ENCODE data around the gene EPB41L5.
"Not testable (repeated sequence)": the region's sequence is repeated elsewhere in the genome, so short reads cannot be mapped to it uniquely, and the experiment has no call there.

EPB41L5 gene

GRCh38 chr2:120012771-120013596 lies at the start of gene EPB41L5:
Gene EPB41L5, plus strand, starts transcription at chr2:120013077. Its CDS starts 6,008 bp downstream, at chr2:120019085.
- peak; percentile 89 for DNase-seq

GRCh38 chr2:119981896-119982295 lies 31.0 kb upstream of the EPB41L5 start:
- no peak for DNase-seq

GRCh38 chr2:119982506-119982905 lies 30.4 kb upstream of the EPB41L5 start:
- DNase-seq = no peak

GRCh38 chr2:119983108-119983507 lies 29.8 kb upstream of the EPB41L5 start:
- DNase-seq = no peak

GRCh38 chr2:119996148-119996547 lies 16.7 kb upstream of the EPB41L5 start:
- DNase-seq = no peak

- DNase-seq = not testable (repeated sequence)
These were observed 15.7 kb upstream of the EPB41L5 start for GRCh38 chr2:119996896-119997891.

- no peak for DNase-seq
These were observed 11.4 kb upstream of the EPB41L5 start for GRCh38 chr2:120001471-120001870.

- no peak for DNase-seq
These were observed 8.6 kb upstream of the EPB41L5 start for GRCh38 chr2:120004254-120004653.

- DNase-seq = no peak
These were observed 6.9 kb upstream of the EPB41L5 start for GRCh38 chr2:120005834-120006521.

GRCh38 chr2:120007851-120008250 lies 5.0 kb upstream of the EPB41L5 start:
- DNase-seq = no peak

- DNase-seq = no peak
These were observed 514 bp upstream of the EPB41L5 start for GRCh38 chr2:120012363-120012762.

- peak; percentile 17 for DNase-seq
These were observed 833 bp downstream of the EPB41L5 start for GRCh38 chr2:120013597-120014223.

- no peak for DNase-seq
These were observed 1.5 kb downstream of the EPB41L5 start for GRCh38 chr2:120014226-120014980.

- DNase-seq = no peak
These were observed 3.9 kb downstream of the EPB41L5 start for GRCh38 chr2:120016800-120017199.

GRCh38 chr2:120017201-120017600 lies 4.3 kb downstream of the EPB41L5 start:
- DNase-seq = no peak

- DNase-seq = no peak
These were observed 5.7 kb downstream of the EPB41L5 start for GRCh38 chr2:120018549-120018948.

GRCh38 chr2:120020554-120020953 lies 7.7 kb downstream of the EPB41L5 start:
- no peak for DNase-seq

GRCh38 chr2:120022505-120022904 lies 9.6 kb downstream of the EPB41L5 start:
- not testable (repeated sequence) for DNase-seq

- DNase-seq = no peak
These were observed 14.0 kb downstream of the EPB41L5 start for GRCh38 chr2:120026890-120027289.

- no peak for DNase-seq
These were observed 15.9 kb downstream of the EPB41L5 start for GRCh38 chr2:120028795-120029194.
